Esophagus squamous epithelium (tissue), 5 donors: ENCODE data around the gene SLC12A6. TPM values are rescaled to one million over a fixed set of nuclear protein-coding genes. Genes with fewer than 3 reads are reported as not detected.

ENCODE experiments used
- DNase-seq: peaks from one replicate; lab custom pipeline; 2025; lab: John Stamatoyannopoulos, UW
- H3K27ac ChIP-seq, 4 donors: fragments of 200-600 bp; sonication (generic); one replicate each; pipeline ENCODE4 v1.5.1; 2016 to 2019; ENCODE audit warnings: mild to moderate bottlenecking in 1 of 4
- H3K27me3 ChIP-seq, 4 donors: fragments of 200-600 bp; sonication (generic); 1 replicate in 3 of 4; 2 replicates in 1 of 4; pipeline versions ENCODE4 v1.5.1 to v1.6.0; 2017 to 2021; ENCODE audit warnings: antibody characterized with exemption in 1 of 4
- H3K36me3 ChIP-seq, 3 donors: fragments of 200-600 bp; sonication (generic); one replicate each; pipeline ENCODE4 v1.5.1; 2016 to 2019
- H3K4me1 ChIP-seq, 3 donors: fragments of 200-600 bp; sonication (generic); one replicate each; pipeline ENCODE4 v1.5.1; 2017 to 2019
- H3K4me3 ChIP-seq, 4 donors: fragments of 200-600 bp; sonication (generic); 1 replicate in 3 of 4; 2 replicates in 1 of 4; pipeline ENCODE4 v1.5.1; 2016 to 2019; ENCODE audit warnings: mild to moderate bottlenecking in 2 of 4, moderate library complexity in 1 of 4
- H3K9me3 ChIP-seq, 3 donors: fragments of 200-600 bp; sonication (generic); one replicate each; pipeline ENCODE4 v1.5.1; 2016 to 2019
- CTCF ChIP-seq, 6 experiments: fragments of 450-650 bp in 4 of 6; fragments of 200-600 bp in 2 of 6; sonication (generic) in 2 of 6; IDR thresholded peaks; one replicate each; pipeline ENCODE4 v1.5.1; 2016 to 2019; ENCODE audit warnings: antibody characterized with exemption in 6 of 6, mild to moderate bottlenecking in 4 of 6, moderate library complexity in 4 of 6
- POLR2A ChIP-seq, 4 donors: fragments of 450-650 bp; IDR thresholded peaks; one replicate each; pipeline ENCODE4 v1.6.1; 2017; ENCODE audit warnings: antibody characterized with exemption in 4 of 4, mild to moderate bottlenecking in 4 of 4, moderate library complexity in 3 of 4
- WGBS, 2 donors: methylation state at CpG; one replicate each; pipeline ENCODE4 v1.1.5; 2018; 5-methylcytosine and 5-hydroxymethylcytosine counted together
- intact Hi-C: fragments of 100-400 bp; cut with DNase I; formaldehyde crosslinking; loops from one replicate; pipeline ENCODE4 v1.15.0; 2022
- total RNA-seq, 4 donors: library from RNA; depleted of rRNA; stranded (reverse); fragments of >200 nt; gene quantifications; one replicate each; pipeline ENCODE4 v1.1.0, GENCODE V29; 2016
- donor health status: DM: yes; HTN: yes; CAD: no.

The SLC12A6 gene
- total RNA-seq, 4 donors from 2014 or later, result 33.0 to 70.3 (median 49.5) TPM

GRCh38 chr15:34241376-34242330, 95.9 kb downstream of the SLC12A6 start:
- Histone ChIP-seq H3K9me3 (no peaks in the 10 kb centered on the region), H3K27me3 (no peaks in the 10 kb centered on the region), H3K36me3 (peaks cover 5 to 91% (median 24%) of the 10 kb centered on the region in 3 donors), H3K4me3 (no peak overlapping the region), H3K27ac (peak overlapping the region in 3 of 4 donors; percentile 52 to 85 (median 82)), H3K4me1 (peaks cover 0 to 31% (median 0%) of the 10 kb centered on the region in 3 donors)
- intact Hi-C loops, result no loop called here
- WGBS, 2 donors, result 56 to 59% methylated on average over 1 of the region's 1 CpG
- no peak for DNase-seq
- TF ChIP-seq POLR2A (IDR thresholded peaks at IDR 0.05) (no peak), CTCF (IDR thresholded peaks at IDR 0.05) (peak; percentile 53 to 83 (median 78))

GRCh38 chr15:34240537-34240936, 97.0 kb downstream of the SLC12A6 start:
- peak overlapping the region; percentile 31 to 85 (median 67) for H3K27ac ChIP-seq
- peaks cover 0 to 31% (median 0%) of the 10 kb centered on the region in 3 donors for H3K4me1 ChIP-seq
- DNase-seq, result no peak
- WGBS, 2 donors, result 79 to 84% methylated on average over 3 of the region's 3 CpGs
- peaks cover 5 to 91% (median 35%) of the 10 kb centered on the region in 3 donors for H3K36me3 ChIP-seq
- no peaks in the 10 kb centered on the region for H3K9me3 ChIP-seq
- TF ChIP-seq CTCF (IDR thresholded peaks at IDR 0.05) (no peak), POLR2A (IDR thresholded peaks at IDR 0.05) (no peak)
- no peaks in the 10 kb centered on the region for H3K27me3 ChIP-seq
- intact Hi-C loops, result no loop called here
- no peak overlapping the region for H3K4me3 ChIP-seq

- intact Hi-C loops, result loop anchor here (10.0 kb wide), 1 partner anchor 126 kb away; the partner anchor contains the start of gene LPCAT4
- WGBS, 2 donors, result 41 to 59% methylated on average over 4 of the region's 4 CpGs
- no peaks in the 10 kb centered on the region for H3K27me3 ChIP-seq
- peak overlapping the region; percentile 51 to 85 (median 77) for H3K27ac ChIP-seq
- TF ChIP-seq CTCF (IDR thresholded peaks at IDR 0.05) (no peak), POLR2A (IDR thresholded peaks at IDR 0.05) (no peak)
- peaks cover 0 to 31% (median 0%) of the 10 kb centered on the region in 3 donors for H3K4me1 ChIP-seq
- H3K4me3 ChIP-seq, result no peak overlapping the region
- H3K9me3 ChIP-seq, result no peaks in the 10 kb centered on the region
- DNase-seq, result no peak
- H3K36me3 ChIP-seq, result peaks cover 5 to 91% (median 40%) of the 10 kb centered on the region in 3 donors
These were observed 98.3 kb downstream of the SLC12A6 start for GRCh38 chr15:34239151-34239808.

GRCh38 chr15:34233614-34234013, 104.0 kb downstream of the SLC12A6 start:
- WGBS, 2 donors, result 82 to 84% methylated on average over 6 of the region's 6 CpGs
- H3K4me3 ChIP-seq, result no peak overlapping the region
- H3K27ac ChIP-seq, result peak overlapping the region in 3 of 4 donors; percentile 50 to 73 (median 72)
- no peaks in the 10 kb centered on the region for H3K27me3 ChIP-seq
- TF ChIP-seq CTCF (IDR thresholded peaks at IDR 0.05) (no peak), POLR2A (IDR thresholded peaks at IDR 0.05) (no peak)
- H3K4me1 ChIP-seq, result peaks cover 0 to under 1% (median 0%) of the 10 kb centered on the region in 3 donors
- H3K9me3 ChIP-seq, result no peaks in the 10 kb centered on the region
- DNase-seq, result no peak
- intact Hi-C loops, result loop anchor here (10.0 kb wide), 1 partner anchor 131 kb away; the partner anchor contains the start of gene LPCAT4
- peaks cover 5 to 100% (median 34%) of the 10 kb centered on the region in 3 donors for H3K36me3 ChIP-seq
